Liver (tissue), 9 donors: ENCODE results near the gene PIP4K2A. TPM values are rescaled to one million over a fixed set of nuclear protein-coding genes. Genes with fewer than 3 reads are reported as not detected.

Experiments used
- DNase-seq: peaks from one replicate; pipeline ENCODE4 v3.0.0-alpha.2; 2017; ENCODE audit warnings: low spot score
- H3K27ac ChIP-seq, 2 donors: one replicate each; pipeline ENCODE4 v1.7.0; 2013; ENCODE audit warnings: inconsistent platforms in 2 of 2, low read length in 2 of 2, control low read depth in 1 of 2, low read depth in 1 of 2, mild to moderate bottlenecking in 1 of 2
- H3K27me3 ChIP-seq, 4 donors: one replicate each; pipeline versions ENCODE4 v1.6.1 to v1.7.0; 2013; ENCODE audit warnings: low read length in 3 of 4, inconsistent platforms in 1 of 4, mild to moderate bottlenecking in 1 of 4, moderate library complexity in 1 of 4; ENCODE audit not compliant: control insufficient read depth in 4 of 4, insufficient read depth in 4 of 4
- H3K36me3 ChIP-seq, 4 donors: one replicate each; pipeline versions ENCODE4 v1.6.1 to v1.7.0; 2013; ENCODE audit warnings: low read length in 3 of 4, mild to moderate bottlenecking in 3 of 4, low read depth in 1 of 4, moderate library complexity in 1 of 4; ENCODE audit not compliant: control insufficient read depth in 4 of 4, insufficient read depth in 3 of 4
- H3K4me1 ChIP-seq, 4 donors: one replicate each; pipeline versions ENCODE4 v1.6.1 to v1.7.0; 2013; ENCODE audit warnings: low read length in 3 of 4, mild to moderate bottlenecking in 3 of 4, moderate library complexity in 1 of 4; ENCODE audit not compliant: control insufficient read depth in 4 of 4, insufficient read depth in 4 of 4
- H3K4me3 ChIP-seq, 3 donors: one replicate each; pipeline versions ENCODE4 v1.6.1 to v1.7.0; 2013; ENCODE audit warnings: low read length in 3 of 3, control low read depth in 1 of 3, low read depth in 1 of 3, mild to moderate bottlenecking in 1 of 3
- H3K9ac ChIP-seq, 2 donors: one replicate each; pipeline ENCODE4 v1.7.0; 2013; ENCODE audit warnings: low read length in 2 of 2, mild to moderate bottlenecking in 2 of 2, moderate library complexity in 2 of 2, control low read depth in 1 of 2, low read depth in 1 of 2
- H3K9me3 ChIP-seq, 4 donors: one replicate each; pipeline versions ENCODE4 v1.6.1 to v1.7.0; 2013; ENCODE audit warnings: low read length in 3 of 4; ENCODE audit not compliant: control insufficient read depth in 4 of 4
- EGR1 ChIP-seq, 2 donors: IDR thresholded peaks; 2 replicates each; pipeline ENCODE4 v1.6.1; 2016 to 2018; ENCODE audit warnings: antibody characterized with exemption in 2 of 2, low read depth in 2 of 2
- FOXA1 ChIP-seq: IDR thresholded peaks from 2 replicates; pipeline ENCODE4 v1.6.1; 2016; ENCODE audit warnings: antibody characterized with exemption
- FOXA2 ChIP-seq: IDR thresholded peaks from 2 replicates; pipeline ENCODE4 v1.6.1; 2016; ENCODE audit warnings: antibody characterized with exemption
- GABPA ChIP-seq, 2 donors: IDR thresholded peaks in 1 of 2; conservative IDR thresholded peaks in 1 of 2; 2 replicates each; pipeline ENCODE4 v1.6.1; 2016; ENCODE audit warnings: antibody characterized with exemption in 2 of 2, mild to moderate bottlenecking in 1 of 2, moderate library complexity in 1 of 2
- HNF4A ChIP-seq, 2 donors: conservative IDR thresholded peaks; 2 replicates each; pipeline ENCODE4 v1.6.1; 2016; ENCODE audit warnings: antibody characterized with exemption in 2 of 2, mild to moderate bottlenecking in 2 of 2
- HNF4G ChIP-seq: IDR thresholded peaks from 2 replicates; pipeline ENCODE4 v1.6.1; 2016; ENCODE audit warnings: antibody characterized with exemption
- JUND ChIP-seq, 2 donors: IDR thresholded peaks; 2 replicates each; pipeline ENCODE4 v1.6.1; 2016; ENCODE audit warnings: antibody characterized with exemption in 2 of 2
- NR2F2 ChIP-seq: IDR thresholded peaks from 2 replicates; pipeline ENCODE4 v1.6.1; 2016; ENCODE audit warnings: antibody characterized with exemption
- RAD21 ChIP-seq, 2 donors: IDR thresholded peaks; 2 replicates each; pipeline ENCODE4 v1.6.1; 2016; ENCODE audit warnings: antibody characterized with exemption in 2 of 2, mild to moderate bottlenecking in 2 of 2
- RXRA ChIP-seq, 2 donors: IDR thresholded peaks; 2 replicates each; pipeline ENCODE4 v1.6.1; 2017 to 2018; ENCODE audit warnings: antibody characterized with exemption in 2 of 2, mild to moderate bottlenecking in 1 of 2
- SP1 ChIP-seq: IDR thresholded peaks from 2 replicates; pipeline ENCODE4 v1.6.1; 2018; ENCODE audit warnings: antibody characterized with exemption, mild to moderate bottlenecking
- TAF1 ChIP-seq: conservative IDR thresholded peaks from 2 replicates; pipeline ENCODE4 v1.6.1; 2016; ENCODE audit warnings: antibody characterized with exemption, mild to moderate bottlenecking
- YY1 ChIP-seq: IDR thresholded peaks from 2 replicates; pipeline ENCODE4 v1.6.1; 2016; ENCODE audit warnings: antibody characterized with exemption, mild to moderate bottlenecking
- WGBS: extraction: QIAGEN DNeasy Blood & Tissue Kit; methylation state at CpG from one replicate; pipeline ENCODE4 v1.1.7; 2013; 5-methylcytosine and 5-hydroxymethylcytosine counted together
- polyA plus RNA-seq, 2 donors: library from polyadenylated mRNA; stranded (reverse) in 1 of 2; unstranded in 1 of 2; fragments of 200-250 nt in 1 of 2; fragments of >200 nt in 1 of 2; fragmentation: Nextera tagmentation in 1 of 2; extraction: Ambion mirVana in 1 of 2; gene quantifications; one replicate each; pipeline versions ENCODE4 v1.2.1 to v1.2.3, GENCODE V29; 2013 to 2015
- total RNA-seq, 2 donors: library from RNA; depleted of rRNA; stranded (reverse); fragments of >200 nt; gene quantifications; one replicate each; pipeline ENCODE4 v1.2.3, GENCODE V29; 2014
- TF ChIP-seq, protein P1 (sequence below): IDR thresholded peaks from 2 replicates; pipeline ENCODE4 v1.6.1; 2016; ENCODE audit warnings: antibody characterized with exemption
- TF ChIP-seq, protein P2 (sequence below): IDR thresholded peaks from 2 replicates; pipeline ENCODE4 v1.6.1; 2016; ENCODE audit warnings: antibody characterized with exemption
- TF ChIP-seq, protein P3 (sequence below): IDR thresholded peaks from 2 replicates; pipeline ENCODE4 v1.6.1; 2016; ENCODE audit warnings: antibody characterized with exemption
- donor health status: healthy.
- donor health status: healthy.
- donor health status: healthy.
- donor health status: healthy.
- donor health status: healthy.

The PIP4K2A gene
- total and polyA plus RNA-seq, 4 donors, result 6.4 to 53.7 (median 8.6) TPM

DNA sequence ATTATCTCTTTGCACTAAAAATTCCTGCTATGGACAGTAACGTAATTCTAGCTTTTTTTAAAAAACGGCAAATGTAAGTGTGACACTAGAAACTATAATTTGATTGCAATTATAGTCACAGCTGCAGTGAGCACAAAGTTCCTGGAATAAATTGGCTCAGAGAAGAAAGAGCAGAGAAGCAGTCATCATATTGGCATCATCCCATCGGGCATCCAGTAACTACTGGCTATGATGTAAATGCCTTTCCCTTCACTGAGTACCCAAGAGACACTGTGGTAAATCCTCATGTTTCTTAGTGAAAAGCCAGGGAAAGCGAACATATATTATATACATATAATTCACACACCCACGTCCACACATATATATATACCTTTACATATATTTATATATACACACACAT lies 43.6 kb downstream of the PIP4K2A start:
- H3K4me1 ChIP-seq, result peaks cover 0 to 4% (median 1%) of the 10 kb centered on the region in 4 donors
- DNase-seq, result no peak
- WGBS, result 86% methylated on average over 5 of the region's 5 CpGs

DNA sequence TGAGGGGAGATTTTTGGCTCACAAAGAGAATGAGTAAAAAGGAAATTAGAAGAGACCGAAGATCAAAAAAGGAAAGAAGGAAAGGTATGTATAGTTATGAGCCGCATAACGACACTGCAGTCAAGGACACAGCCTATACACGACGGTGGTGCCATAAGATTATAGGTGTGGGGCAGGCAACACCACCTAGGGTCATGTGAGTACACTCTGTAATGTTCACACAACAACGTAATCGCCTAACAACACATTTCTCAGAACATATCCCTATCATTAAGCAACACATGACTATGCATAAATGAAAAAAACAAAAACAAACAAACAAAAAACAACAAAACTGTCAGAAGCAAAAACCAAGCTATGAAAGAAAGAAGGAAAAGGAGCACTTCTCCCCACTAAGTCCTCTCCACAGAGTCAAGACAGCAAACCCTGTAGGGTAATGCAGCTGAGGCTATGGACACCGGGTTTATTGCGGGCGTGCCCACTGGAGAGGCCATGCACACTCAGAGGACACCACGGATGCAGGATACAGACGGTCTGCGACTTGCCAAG lies 45.1 kb downstream of the PIP4K2A start:
- H3K4me1 ChIP-seq, result peaks cover 0 to 2% (median 0%) of the 10 kb centered on the region in 4 donors
- no peaks in the 10 kb centered on the region for H3K9me3 ChIP-seq
- H3K27ac ChIP-seq, result no peak overlapping the region
- H3K27me3 ChIP-seq, result no peaks in the 10 kb centered on the region
- no peak overlapping the region for H3K9ac ChIP-seq
- no peak for DNase-seq
- TF ChIP-seq GABPA (IDR thresholded peaks at IDR 0.05 in 1 of 2, conservative IDR thresholded peaks at IDR 0.05 in 1 of 2) (no peak), TAF1 (no peak), HNF4G (no peak), JUND (IDR thresholded peaks at IDR 0.05) (no peak), FOXA1 (no peak), EGR1 (IDR thresholded peaks at IDR 0.05; ENCODE audit: low read depth in 2 of 2) (no peak), SP1 (no peak), FOXA2 (no peak), HNF4A (conservative IDR thresholded peaks at IDR 0.05) (no peak), RAD21 (IDR thresholded peaks at IDR 0.05) (no peak), NR2F2 (no peak), RXRA (IDR thresholded peaks at IDR 0.05) (no peak), YY1 (no peak)
- TF ChIP-seq, protein P1, sequence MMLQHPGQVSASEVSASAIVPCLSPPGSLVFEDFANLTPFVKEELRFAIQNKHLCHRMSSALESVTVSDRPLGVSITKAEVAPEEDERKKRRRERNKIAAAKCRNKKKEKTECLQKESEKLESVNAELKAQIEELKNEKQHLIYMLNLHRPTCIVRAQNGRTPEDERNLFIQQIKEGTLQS, result no peak
- TF ChIP-seq, protein P2, sequence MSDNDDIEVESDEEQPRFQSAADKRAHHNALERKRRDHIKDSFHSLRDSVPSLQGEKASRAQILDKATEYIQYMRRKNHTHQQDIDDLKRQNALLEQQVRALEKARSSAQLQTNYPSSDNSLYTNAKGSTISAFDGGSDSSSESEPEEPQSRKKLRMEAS, result no peak
- WGBS, result 86% methylated on average over 13 of the region's 13 CpGs
- H3K36me3 ChIP-seq, result no peaks in the 10 kb centered on the region
- H3K4me3 ChIP-seq, result no peak overlapping the region

More for the DNA sequence above, 43.6 kb downstream of the PIP4K2A start:
- Histone ChIP-seq H3K9me3 (no peaks in the 10 kb centered on the region), H3K4me3 (no peak overlapping the region), H3K27me3 (no peaks in the 10 kb centered on the region), H3K9ac (no peak overlapping the region), H3K36me3 (no peaks in the 10 kb centered on the region), H3K27ac (no peak overlapping the region)
- TF ChIP-seq, protein P2, result no peak
- TF ChIP-seq HNF4A (conservative IDR thresholded peaks at IDR 0.05) (no peak), FOXA2 (no peak), HNF4G (no peak), RXRA (IDR thresholded peaks at IDR 0.05) (no peak), TAF1 (no peak), YY1 (no peak), SP1 (no peak), FOXA1 (no peak)
- TF ChIP-seq, protein P1, result no peak
- TF ChIP-seq, protein P3, sequence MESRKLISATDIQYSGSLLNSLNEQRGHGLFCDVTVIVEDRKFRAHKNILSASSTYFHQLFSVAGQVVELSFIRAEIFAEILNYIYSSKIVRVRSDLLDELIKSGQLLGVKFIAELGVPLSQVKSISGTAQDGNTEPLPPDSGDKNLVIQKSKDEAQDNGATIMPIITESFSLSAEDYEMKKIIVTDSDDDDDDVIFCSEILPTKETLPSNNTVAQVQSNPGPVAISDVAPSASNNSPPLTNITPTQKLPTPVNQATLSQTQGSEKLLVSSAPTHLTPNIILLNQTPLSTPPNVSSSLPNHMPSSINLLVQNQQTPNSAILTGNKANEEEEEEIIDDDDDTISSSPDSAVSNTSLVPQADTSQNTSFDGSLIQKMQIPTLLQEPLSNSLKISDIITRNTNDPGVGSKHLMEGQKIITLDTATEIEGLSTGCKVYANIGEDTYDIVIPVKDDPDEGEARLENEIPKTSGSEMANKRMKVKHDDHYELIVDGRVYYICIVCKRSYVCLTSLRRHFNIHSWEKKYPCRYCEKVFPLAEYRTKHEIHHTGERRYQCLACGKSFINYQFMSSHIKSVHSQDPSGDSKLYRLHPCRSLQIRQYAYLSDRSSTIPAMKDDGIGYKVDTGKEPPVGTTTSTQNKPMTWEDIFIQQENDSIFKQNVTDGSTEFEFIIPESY, result no peak
